IMR-90 (cell line): Measurements from ENCODE around the gene TNFRSF21. TPM values are rescaled to one million over a fixed set of nuclear protein-coding genes. Genes with fewer than 3 reads are reported as not detected.

Source experiments
- ATAC-seq: fragments of 200-7000 bp; cut with Tn5 transposase; 2 replicates; pipeline ENCODE4 v1.9.1; 2020; ENCODE audit warnings: low read depth, mild to moderate bottlenecking, moderate library complexity
- BruUV-seq: library from RNA; stranded (reverse); fragments of 400-500 nt; replicated peaks from 2 replicates; lab custom pipeline; 2021; lab: Mats Ljungman, UMichigan
- CTCF ChIA-PET: fragments of 300-600 bp; formaldehyde crosslinking; extraction: SDS; loops from one replicate; lab custom pipeline; 2021; ENCODE audit warnings: antibody characterized with exemption; lab: Yijun Ruan, JAX
- POLR2A ChIA-PET: fragments of 300-600 bp; sonication (Branson Sonifier 250); formaldehyde crosslinking; loops from one replicate; lab custom pipeline; 2022; ENCODE audit warnings: antibody characterized with exemption; ENCODE audit not compliant: unreplicated experiment; lab: Charles Lee
- DNase-seq: peaks from one replicate; pipeline ENCODE4 v3.0.0; 2013
- H2AFZ ChIP-seq: replicated peaks from 2 replicates; pipeline ENCODE3; 2013; ENCODE audit warnings: low read length, mild to moderate bottlenecking; ENCODE audit not compliant: poor library complexity
- H2AK5ac ChIP-seq: 2 replicates; pipeline ENCODE4 v1.6.1; 2013; ENCODE audit warnings: low read depth, low read length, inconsistent platforms
- H2AK9ac ChIP-seq: replicated peaks from 2 replicates; pipeline ENCODE3; 2013; ENCODE audit warnings: mild to moderate bottlenecking, low read depth, low read length, moderate library complexity; ENCODE audit not compliant: poor library complexity
- H2BK120ac ChIP-seq: 2 replicates; pipeline ENCODE4 v1.6.1; 2013; ENCODE audit warnings: low read depth, low read length, inconsistent platforms
- H2BK15ac ChIP-seq: 3 replicates; pipeline ENCODE4 v1.6.1; 2013; ENCODE audit warnings: low read depth, low read length, inconsistent platforms
- H2BK20ac ChIP-seq: 2 replicates; pipeline ENCODE4 v1.6.1; 2013; ENCODE audit warnings: low read depth, mild to moderate bottlenecking, inconsistent platforms, low read length, moderate library complexity
- H2BK5ac ChIP-seq: 2 replicates; pipeline ENCODE4 v1.6.1; 2013; ENCODE audit warnings: mild to moderate bottlenecking, low read depth, low read length, inconsistent platforms; ENCODE audit not compliant: poor library complexity, severe bottlenecking
- H3K14ac ChIP-seq: replicated peaks from 2 replicates; pipeline ENCODE4 v1.6.1; 2013; ENCODE audit warnings: low read depth, low read length, inconsistent platforms
- H3K18ac ChIP-seq: 2 replicates; pipeline ENCODE4 v1.6.1; 2013; ENCODE audit warnings: low read depth, low read length, control low read depth
- H3K23ac ChIP-seq: 2 replicates; pipeline ENCODE4 v1.6.1; 2013; ENCODE audit warnings: low read depth, low read length, inconsistent platforms
- H3K27ac ChIP-seq: 2 replicates; pipeline ENCODE4 v1.5.1; 2013; ENCODE audit warnings: mild to moderate bottlenecking, control low read depth, low read length; ENCODE audit not compliant: insufficient read depth
- H3K27me3 ChIP-seq: 2 replicates; pipeline ENCODE4 v1.6.1; 2013; ENCODE audit warnings: low read length; ENCODE audit not compliant: control insufficient read depth, insufficient read depth
- H3K36me3 ChIP-seq: 2 replicates; pipeline ENCODE4 v1.6.1; 2013; ENCODE audit warnings: low read length, mixed read lengths; ENCODE audit not compliant: control insufficient read depth, insufficient read depth
- H3K4ac ChIP-seq: 2 replicates; pipeline ENCODE4 v1.6.1; 2013; ENCODE audit warnings: low read depth, low read length, inconsistent platforms
- H3K4me1 ChIP-seq: 2 replicates; pipeline ENCODE4 v1.6.1; 2013; ENCODE audit warnings: low read length, mixed read lengths; ENCODE audit not compliant: control insufficient read depth, insufficient read depth
- H3K4me2 ChIP-seq: 2 replicates; pipeline ENCODE4 v1.6.1; 2013; ENCODE audit warnings: low read depth, mild to moderate bottlenecking, control low read depth, low read length, moderate library complexity
- H3K4me3 ChIP-seq: 2 replicates; pipeline ENCODE4 v1.5.1; 2013; ENCODE audit warnings: low read depth, mild to moderate bottlenecking, control low read depth, low read length, moderate library complexity; ENCODE audit not compliant: insufficient read depth
- H3K56ac ChIP-seq: 2 replicates; pipeline ENCODE4 v1.6.1; 2013; ENCODE audit warnings: low read length, inconsistent platforms; ENCODE audit not compliant: insufficient read depth; ENCODE audit errors: extremely low read depth
- H3K79me1 ChIP-seq, 2 experiments: 2 replicates each; pipeline ENCODE4 v1.6.1; 2013; ENCODE audit warnings: low read length in 2 of 2, inconsistent platforms in 1 of 2, low read depth in 1 of 2
- H3K9ac ChIP-seq: 2 replicates; pipeline ENCODE4 v1.6.1; 2013; ENCODE audit warnings: low read depth, low read length, control low read depth
- H3K9me1 ChIP-seq: 2 replicates; pipeline ENCODE4 v1.6.1; 2013; ENCODE audit warnings: low read length, inconsistent platforms; ENCODE audit not compliant: insufficient read depth
- H3K9me3 ChIP-seq: 2 replicates; pipeline ENCODE4 v1.6.1; 2013; ENCODE audit warnings: low read length; ENCODE audit not compliant: control insufficient read depth, insufficient read depth
- H4K20me1 ChIP-seq: 2 replicates; pipeline ENCODE4 v1.6.1; 2013; ENCODE audit warnings: low read length, inconsistent platforms; ENCODE audit not compliant: insufficient read depth
- H4K5ac ChIP-seq: 2 replicates; pipeline ENCODE4 v1.6.1; 2013; ENCODE audit warnings: mild to moderate bottlenecking, low read depth, low read length, control low read depth
- H4K8ac ChIP-seq, 2 experiments: 2 replicates each; pipeline ENCODE4 v1.6.1; 2013; ENCODE audit warnings: low read depth in 2 of 2, low read length in 2 of 2, control low read depth in 1 of 2, inconsistent platforms in 1 of 2
- H4K91ac ChIP-seq: 2 replicates; pipeline ENCODE4 v1.6.1; 2013; ENCODE audit warnings: low read depth, low read length, inconsistent platforms; ENCODE audit not compliant: insufficient read depth
- CTCF ChIP-seq: conservative IDR thresholded peaks from 2 replicates; pipeline ENCODE4 v1.5.1; 2012; ENCODE audit warnings: mild to moderate bottlenecking, low read depth, low read length, improper control_type of control experiment
- SMC3 ChIP-seq: fragments of 150-350 bp; IDR thresholded peaks from 2 replicates; pipeline ENCODE4 v1.6.1; 2016; ENCODE audit warnings: low read depth, mild to moderate bottlenecking, antibody characterized with exemption, low read length, moderate library complexity
- WGBS, 2 experiments: methylation state at CpG; one replicate each; pipeline versions ENCODE4 v1.1.5 to v1.1.7; 2013; ENCODE audit warnings: missing lambda C conversion rate in 2 of 2; ENCODE audit not compliant: insufficient read length in 1 of 2; ENCODE audit errors: extremely low coverage in 2 of 2; 5-methylcytosine and 5-hydroxymethylcytosine counted together
- dilution Hi-C: fragments of 300-500 bp; cut with HindIII; formaldehyde crosslinking; loops from one replicate; pipeline ENCODE4 v1.14.3; 2018; ENCODE audit warnings: low sequenced_read_pairs; ENCODE audit not compliant: unreplicated experiment
- in situ Hi-C: fragments of 300-500 bp; cut with MboI; formaldehyde crosslinking; loops from 3 replicates; pipeline ENCODE4 v1.14.3; 2019; ENCODE audit warnings: low sequenced_read_pairs, inconsistent platforms, mixed read lengths
- intact Hi-C: fragments of 100-400 bp; cut with micrococcal nuclease; formaldehyde crosslinking; loops from 2 replicates; pipeline ENCODE4 v1.10.0; 2022
- polyA plus RNA-seq, 3 experiments: library from polyadenylated mRNA; depleted of rRNA; stranded (reverse); fragments of >200 nt; gene quantifications; 2 replicates each; pipeline ENCODE4 v1.2.3, GENCODE V29; 2012; ENCODE audit warnings: low replicate concordance in 1 of 3
- total RNA-seq: library from RNA; depleted of rRNA; stranded (reverse); fragments of >200 nt; gene quantifications from 2 replicates; pipeline ENCODE4 v1.2.3, GENCODE V29; 2012

Gene TNFRSF21
- total and polyA plus RNA-seq, 2 of the 4 experiments (the other 2 are of a cell fraction), result 2.9 to 6.9 TPM

- ChIA-PET POLR2A (no interaction called here), CTCF (no interaction called here)
- in situ Hi-C loops, result no loop called here
- BruUV-seq, result no TSS peak
- Histone ChIP-seq H2AFZ (no peak overlapping the region), H3K9ac (no peak overlapping the region), H3K79me1 (no peaks in the 10 kb centered on the region), H3K27ac (no peak overlapping the region), H3K18ac (no peak overlapping the region), H3K4me1 (no peaks in the 10 kb centered on the region), H3K4ac (no peak overlapping the region), H4K20me1 (no peaks in the 10 kb centered on the region), H2BK15ac (no peak overlapping the region), H3K4me3 (no peak overlapping the region), H4K5ac (no peak overlapping the region), H4K8ac (no peak overlapping the region), H3K27me3 (no peaks in the 10 kb centered on the region), H3K9me1 (peaks cover 2% of the 10 kb centered on the region; the same call in 1 of the 2 replicates), H2AK5ac (no peak overlapping the region), H2BK120ac (no peak overlapping the region), H3K14ac (no peak overlapping the region), H3K56ac (no peak overlapping the region), H3K4me2 (no peak overlapping the region), H2BK20ac (no peak overlapping the region), H2BK5ac (no peak overlapping the region), H3K23ac (no peak overlapping the region), H4K91ac (no peak overlapping the region), H3K9me3 (no peaks in the 10 kb centered on the region), H2AK9ac (no peak overlapping the region), H3K36me3 (no peaks in the 10 kb centered on the region)
- no peak for ATAC-seq
- dilution Hi-C loops, result no loop called here
- TF ChIP-seq SMC3 (no peak), CTCF (no peak)
- intact Hi-C loops, result no loop called here
- no peak for DNase-seq
- WGBS, 2 experiments, result 0% methylated on average over 1 of the region's 1 CpG; no CpG with 5 or more reads in 1 of the 2 experiments
Measured at GRCh38 chr6:47344022-47344421, 34.3 kb upstream of the TNFRSF21 start.
